ENCODE data around the gene RILPL1. TPM values are rescaled to one million over a fixed set of nuclear protein-coding genes. Genes with fewer than 3 reads are reported as not detected.

Gene RILPL1
- total and polyA plus RNA-seq, 2 experiments from 2014 or later: 13.6 to 17.5 TPM

DNA sequence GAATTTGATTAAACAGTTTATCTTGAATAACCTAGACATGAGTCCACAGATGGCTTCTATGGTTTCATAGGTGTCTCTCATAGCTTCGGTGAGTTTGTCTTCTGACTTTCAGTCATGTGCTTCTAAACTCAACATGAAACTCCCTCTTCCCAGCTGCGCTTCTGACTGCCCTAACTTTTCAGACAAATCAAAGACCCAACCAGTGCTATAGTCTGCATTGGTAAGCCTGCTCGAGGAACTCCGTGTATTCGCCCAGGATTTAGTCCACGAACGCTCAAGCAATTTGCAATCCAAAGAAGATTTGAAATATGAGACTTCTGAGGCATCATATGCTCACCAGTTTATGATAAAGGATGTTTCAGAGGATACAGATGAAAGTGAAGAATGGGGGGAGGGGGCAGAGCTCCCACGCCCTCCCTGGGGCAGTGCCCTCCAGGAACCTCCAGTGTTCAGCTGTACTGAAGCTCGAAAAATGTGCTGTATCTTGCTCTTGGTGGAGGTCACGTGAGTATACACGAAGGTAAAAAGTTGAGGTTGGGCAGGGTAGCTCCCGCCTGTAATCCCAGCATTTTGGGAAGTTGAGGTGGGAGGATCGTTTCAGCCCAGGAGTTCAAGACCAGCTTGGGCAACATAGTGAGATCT, 91.9 kb downstream of the RILPL1 start:
- no peak overlapping the region for H3K27ac ChIP-seq
- H3K9me3 ChIP-seq (ENCODE audit: low read depth): no peaks in the 10 kb centered on the region
- H3K4me1 ChIP-seq (ENCODE audit: insufficient read depth): peaks cover 15% of the 10 kb centered on the region

DNA sequence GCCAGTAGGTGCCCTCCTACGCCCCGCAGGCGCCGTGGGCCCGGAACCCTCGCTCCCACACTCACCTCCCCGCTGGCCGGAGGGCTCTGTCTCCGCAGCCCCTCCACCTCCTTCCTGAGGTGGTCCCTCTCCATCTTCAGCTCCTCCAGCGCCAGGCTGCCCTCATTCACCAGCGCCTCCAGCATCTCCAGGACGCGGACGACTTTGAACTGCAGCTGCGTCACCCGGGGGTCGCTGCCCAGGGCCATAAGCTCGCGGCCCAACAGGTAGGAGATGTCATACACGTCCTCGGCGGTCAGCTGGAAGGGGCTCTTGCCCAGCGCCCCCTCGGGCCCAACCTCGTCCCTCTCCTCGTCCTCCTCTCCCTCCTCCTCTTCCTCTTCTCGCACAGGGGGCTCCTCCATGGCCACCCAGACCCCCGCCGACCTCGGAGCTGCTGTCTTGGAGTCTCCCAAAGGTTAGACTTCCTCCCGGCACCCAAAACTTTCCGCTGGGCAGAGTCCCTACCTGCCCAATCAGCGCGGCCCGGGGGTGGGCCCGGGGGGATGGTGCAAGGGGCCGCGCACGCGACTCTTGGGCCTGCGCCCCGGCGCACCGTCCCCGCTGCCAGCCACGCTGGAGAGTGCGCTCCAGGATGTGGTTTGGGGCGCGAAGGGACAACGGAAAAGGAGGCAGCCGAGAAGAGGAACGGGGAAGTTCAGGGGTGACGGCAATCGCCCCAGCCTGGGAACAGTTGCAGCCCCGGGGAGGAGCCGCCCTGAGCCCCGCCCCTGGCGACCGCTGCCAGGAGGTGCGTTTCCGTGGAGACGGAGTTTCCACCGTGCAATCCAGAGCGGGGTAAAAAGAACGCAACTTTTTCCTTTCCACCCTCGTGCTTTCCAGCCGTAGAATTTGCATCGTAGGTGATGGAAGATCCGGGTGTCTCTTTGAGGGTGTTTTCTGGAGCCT, 97.2 kb downstream of the RILPL1 start, which contains the start of gene RILPL2:
Gene RILPL2 (minus strand): TSS at position 668 of the 948 bp plus-strand sequence. CDS start 264 bp downstream, at position 404.
- Histone ChIP-seq H3K4me3 (peak within 1 kb of the TSS; percentile 85), H2AFZ (peak within 1 kb of the TSS; percentile 94), H3K27me3 (no peaks in the 10 kb centered on the region), H4K20me1 (ENCODE audit: insufficient read depth, poor library complexity, severe bottlenecking) (no peaks in the 10 kb centered on the region), H3K27ac (peak within 1 kb of the TSS; percentile 42), H3K4me1 (ENCODE audit: insufficient read depth) (no peaks in the 10 kb centered on the region), H3K9me3 (ENCODE audit: low read depth) (no peaks in the 10 kb centered on the region), H3K36me3 (replicated peaks; ENCODE audit: insufficient read depth, low read depth) (no peaks in the 10 kb centered on the region), H3K4me2 (peak within 1 kb of the TSS; percentile 98), H3K79me2 (peaks cover 7% of the 10 kb centered on the region), H3K9me2 (replicated peaks; ENCODE audit: insufficient read depth) (no peaks in the 10 kb centered on the region)
- TF ChIP-seq EZH2phosphoT487 (IDR thresholded peaks at IDR 0.05; ENCODE audit: low read depth, severe bottlenecking, unreplicated experiment) (no peak), EZH2 (IDR thresholded peaks at IDR 0.05; ENCODE audit: borderline replicate concordance) (no peak)
- TF ChIP-seq, protein P1, sequence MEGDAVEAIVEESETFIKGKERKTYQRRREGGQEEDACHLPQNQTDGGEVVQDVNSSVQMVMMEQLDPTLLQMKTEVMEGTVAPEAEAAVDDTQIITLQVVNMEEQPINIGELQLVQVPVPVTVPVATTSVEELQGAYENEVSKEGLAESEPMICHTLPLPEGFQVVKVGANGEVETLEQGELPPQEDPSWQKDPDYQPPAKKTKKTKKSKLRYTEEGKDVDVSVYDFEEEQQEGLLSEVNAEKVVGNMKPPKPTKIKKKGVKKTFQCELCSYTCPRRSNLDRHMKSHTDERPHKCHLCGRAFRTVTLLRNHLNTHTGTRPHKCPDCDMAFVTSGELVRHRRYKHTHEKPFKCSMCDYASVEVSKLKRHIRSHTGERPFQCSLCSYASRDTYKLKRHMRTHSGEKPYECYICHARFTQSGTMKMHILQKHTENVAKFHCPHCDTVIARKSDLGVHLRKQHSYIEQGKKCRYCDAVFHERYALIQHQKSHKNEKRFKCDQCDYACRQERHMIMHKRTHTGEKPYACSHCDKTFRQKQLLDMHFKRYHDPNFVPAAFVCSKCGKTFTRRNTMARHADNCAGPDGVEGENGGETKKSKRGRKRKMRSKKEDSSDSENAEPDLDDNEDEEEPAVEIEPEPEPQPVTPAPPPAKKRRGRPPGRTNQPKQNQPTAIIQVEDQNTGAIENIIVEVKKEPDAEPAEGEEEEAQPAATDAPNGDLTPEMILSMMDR (IDR thresholded peaks at IDR 0.05; ENCODE audit: poor library complexity): no peak
- peak; percentile 87 for DNase-seq (ENCODE audit: low spot score)
- WGBS (ENCODE audit: low lambda C conversion rate, missing lambda C conversion rate): 2% methylated on average over 53 of the region's 69 CpGs

More for the DNA sequence above, 91.9 kb downstream of the RILPL1 start:
- H3K36me3 ChIP-seq (replicated peaks; ENCODE audit: insufficient read depth, low read depth): no peaks in the 10 kb centered on the region
- H3K9me2 ChIP-seq (replicated peaks; ENCODE audit: insufficient read depth): no peaks in the 10 kb centered on the region
- H2AFZ ChIP-seq: no peak overlapping the region
- H3K4me2 ChIP-seq: no peak overlapping the region
- H4K20me1 ChIP-seq (ENCODE audit: insufficient read depth, poor library complexity, severe bottlenecking): no peaks in the 10 kb centered on the region
- 87% methylated on average over 13 of the region's 13 CpGs for WGBS (ENCODE audit: low lambda C conversion rate, missing lambda C conversion rate)
- TF ChIP-seq EZH2 (IDR thresholded peaks at IDR 0.05; ENCODE audit: borderline replicate concordance) (no peak), EZH2phosphoT487 (IDR thresholded peaks at IDR 0.05; ENCODE audit: low read depth, severe bottlenecking, unreplicated experiment) (no peak)
- TF ChIP-seq, protein P1 (IDR thresholded peaks at IDR 0.05; ENCODE audit: poor library complexity): no peak
- no peaks in the 10 kb centered on the region for H3K27me3 ChIP-seq
- H3K4me3 ChIP-seq: no peak overlapping the region
- H3K79me2 ChIP-seq: no peaks in the 10 kb centered on the region
- no peak for DNase-seq (ENCODE audit: low spot score)

DNA sequence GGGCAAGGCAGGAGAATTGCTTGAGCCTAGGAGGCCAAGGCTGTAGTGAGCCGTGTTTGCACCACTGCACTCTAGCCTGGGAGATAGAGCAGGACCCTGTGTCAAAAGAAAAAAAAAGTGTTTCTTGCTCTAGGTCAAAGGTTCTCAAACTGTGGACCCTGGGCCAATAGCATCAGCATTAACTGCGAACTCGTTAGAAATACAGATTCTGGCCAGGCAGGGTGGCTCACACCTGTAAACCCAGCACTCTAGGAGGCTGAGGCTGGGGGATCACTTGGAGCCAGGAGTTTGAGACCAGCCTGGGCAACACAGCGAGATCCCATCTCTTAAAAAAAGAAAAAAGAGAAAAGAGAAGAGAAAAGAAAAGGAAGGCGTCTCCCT, 97.9 kb downstream of the RILPL1 start:
- no peaks in the 10 kb centered on the region for H4K20me1 ChIP-seq (ENCODE audit: insufficient read depth, poor library complexity, severe bottlenecking)
- no peak for DNase-seq (ENCODE audit: low spot score)
- TF ChIP-seq EZH2phosphoT487 (IDR thresholded peaks at IDR 0.05; ENCODE audit: low read depth, severe bottlenecking, unreplicated experiment): no peak
- TF ChIP-seq EZH2 (IDR thresholded peaks at IDR 0.05; ENCODE audit: borderline replicate concordance): no peak
- TF ChIP-seq, protein P1 (IDR thresholded peaks at IDR 0.05; ENCODE audit: poor library complexity): no peak
- no peak overlapping the region for H3K27ac ChIP-seq
- 63% methylated on average over 5 of the region's 5 CpGs for WGBS (ENCODE audit: low lambda C conversion rate, missing lambda C conversion rate)
- H3K36me3 ChIP-seq (replicated peaks; ENCODE audit: insufficient read depth, low read depth): no peaks in the 10 kb centered on the region
- no peaks in the 10 kb centered on the region for H3K9me3 ChIP-seq (ENCODE audit: low read depth)
- peak overlapping the region; percentile 85 for H3K4me3 ChIP-seq
- H3K27me3 ChIP-seq: no peaks in the 10 kb centered on the region
- H3K79me2 ChIP-seq: peaks cover 7% of the 10 kb centered on the region
- H3K9me2 ChIP-seq (replicated peaks; ENCODE audit: insufficient read depth): no peaks in the 10 kb centered on the region
- H3K4me2 ChIP-seq: peak overlapping the region; percentile 98
- H3K4me1 ChIP-seq (ENCODE audit: insufficient read depth): no peaks in the 10 kb centered on the region
- H2AFZ ChIP-seq: peak overlapping the region; percentile 94

Data from hepatocyte (in vitro differentiated cells).